Measurements from ENCODE around the gene BPIFA1.

The BPIFA1 gene

DNA sequence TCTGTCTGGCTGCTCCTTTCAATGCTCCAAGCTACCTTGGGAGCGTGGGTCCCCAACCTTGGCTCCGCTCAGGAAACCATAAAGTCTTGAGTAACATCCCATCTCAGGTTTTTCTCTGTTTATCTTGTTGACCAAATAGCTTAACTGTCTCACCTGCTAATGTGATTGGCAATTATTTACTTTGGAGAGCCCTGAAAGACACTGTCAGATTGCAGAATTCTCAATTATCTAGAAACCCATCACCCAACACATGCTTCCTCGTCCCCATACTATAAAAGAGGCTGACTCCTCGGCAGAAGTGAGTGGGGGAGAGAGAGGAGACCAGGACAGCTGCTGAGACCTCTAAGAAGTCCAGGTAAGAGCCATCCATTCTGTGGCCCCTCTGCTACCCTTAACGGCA lies at the start of gene BPIFA1:
TSS of gene BPIFA1 (plus strand) at position 301 of the 400 bp plus-strand sequence. CDS start 1,716 bp downstream, outside the sequence.
- DNase-seq: no peak

DNA sequence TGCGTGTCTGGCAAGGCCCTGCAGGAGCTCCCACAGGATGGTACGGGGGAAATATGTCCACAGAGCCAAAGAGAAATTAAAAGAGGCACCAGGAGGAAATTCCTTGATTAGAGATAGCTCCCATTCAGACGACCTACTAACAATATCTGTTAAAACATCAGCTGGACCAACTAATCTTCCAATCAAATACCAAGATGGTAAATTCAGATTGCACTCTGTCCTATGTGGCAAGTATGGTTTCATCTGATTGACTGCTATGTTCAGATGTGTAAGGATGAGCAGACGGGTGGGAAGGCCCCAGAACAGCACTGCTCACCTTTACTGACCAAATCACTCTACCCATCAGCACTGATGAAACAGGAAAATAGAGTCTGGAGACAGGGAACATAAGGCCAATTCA lies 48.3 kb upstream of the BPIFA1 start:
- no peak for DNase-seq

DNA sequence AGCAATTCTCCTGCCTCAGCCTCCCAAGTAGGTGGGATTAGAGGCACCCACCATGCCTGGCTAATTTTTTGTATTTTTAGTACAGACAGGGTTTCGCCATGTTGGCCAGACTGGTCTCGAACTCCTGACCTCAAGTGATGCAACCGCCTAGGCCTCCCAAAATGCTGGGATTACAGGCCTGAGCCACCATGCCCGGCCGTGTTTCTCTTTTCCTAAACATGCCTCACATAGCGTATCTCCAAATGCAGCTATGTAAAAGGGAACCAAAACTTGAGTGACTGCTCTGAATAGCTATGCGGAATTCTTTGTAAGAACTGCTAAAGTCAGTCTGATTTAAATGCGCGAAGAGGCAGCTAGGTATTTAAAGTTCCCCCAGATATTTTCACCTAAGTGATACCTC lies 47.4 kb upstream of the BPIFA1 start:
- DNase-seq: no peak

DNA sequence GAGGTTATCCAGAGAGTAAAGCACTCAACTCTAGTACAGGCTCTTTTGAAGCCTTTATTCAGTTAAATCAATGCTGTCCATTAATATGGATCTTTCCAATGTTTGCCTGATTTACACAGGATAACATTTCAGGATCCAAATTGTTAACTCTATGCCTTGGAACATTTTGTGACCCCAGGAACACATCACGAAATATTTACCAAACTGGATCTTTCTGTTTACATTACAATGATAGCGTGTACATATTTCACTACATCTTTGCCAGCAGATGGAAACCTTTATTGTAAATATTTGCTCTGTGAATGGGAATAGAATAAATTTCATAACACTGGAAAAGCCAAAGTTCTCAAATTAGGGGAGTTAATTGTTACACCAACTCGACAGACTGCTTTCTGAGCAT lies 44.3 kb upstream of the BPIFA1 start:
- no peak for DNase-seq

DNA sequence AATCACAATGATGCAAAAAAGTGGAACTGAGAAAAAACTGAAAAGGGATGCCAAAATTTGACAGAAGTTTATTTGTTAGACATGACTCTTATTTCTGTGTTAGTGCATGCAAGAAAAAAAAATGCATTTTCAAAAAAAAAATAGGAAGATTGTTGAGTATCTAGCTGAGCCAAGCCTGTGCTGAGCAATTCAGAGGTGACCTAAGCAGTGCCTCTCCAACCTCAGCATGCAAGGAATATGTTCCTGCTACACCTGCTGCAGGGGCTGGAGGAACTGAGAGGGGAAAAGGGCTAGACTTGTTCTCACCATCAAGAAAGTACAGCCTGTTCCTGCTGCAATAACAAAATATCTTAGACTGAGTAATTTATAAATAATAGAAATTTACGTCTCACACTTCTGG lies 43.8 kb upstream of the BPIFA1 start:
- DNase-seq: no peak

DNA sequence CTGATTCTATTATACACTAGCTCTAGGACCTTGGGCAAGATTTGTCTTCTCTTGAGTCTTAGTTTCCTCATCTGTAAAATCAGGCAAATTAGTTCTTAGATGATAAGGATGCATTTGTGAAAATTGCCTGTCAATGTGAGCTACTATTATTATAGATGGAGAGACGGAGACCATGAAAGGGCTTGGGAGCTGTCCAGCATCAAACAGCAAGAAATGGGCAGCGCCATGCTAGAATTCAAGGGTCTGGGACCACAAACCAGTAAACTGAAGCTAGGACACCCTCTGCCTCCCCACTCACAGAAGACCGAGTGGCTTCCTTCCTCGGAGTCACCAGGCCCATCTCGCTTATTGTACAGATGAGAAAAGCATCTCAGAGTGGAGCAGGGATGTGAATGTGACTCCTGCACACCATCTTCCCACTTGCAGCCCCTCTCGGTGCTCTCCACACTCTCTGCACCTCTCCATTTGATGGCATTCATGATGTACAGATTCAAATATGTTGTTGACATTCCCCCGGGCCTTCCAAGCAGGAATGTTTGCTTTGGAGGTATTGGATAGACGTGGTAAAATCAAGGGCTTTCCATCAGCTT lies 42.8 kb upstream of the BPIFA1 start:
- DNase-seq: no peak

DNA sequence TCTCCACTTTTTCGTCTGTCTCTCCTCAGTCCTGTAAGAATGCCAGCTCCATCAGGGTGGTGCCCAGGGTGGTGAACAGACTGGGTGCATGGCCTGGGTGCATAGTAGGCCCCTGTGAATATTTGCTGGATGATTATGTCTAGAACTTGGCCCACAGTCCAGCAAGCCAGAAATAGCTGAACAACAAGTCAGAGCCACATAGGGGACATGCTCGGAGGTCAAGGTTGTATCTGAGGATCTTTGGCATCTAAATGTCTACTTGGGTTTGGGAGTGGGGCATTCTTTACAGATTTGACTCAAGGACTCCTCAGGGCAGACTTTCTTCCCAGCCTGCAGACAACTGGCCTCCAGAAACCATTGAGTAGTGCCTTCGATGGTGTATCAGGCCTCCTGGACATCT lies 36.8 kb upstream of the BPIFA1 start:
- no peak for DNase-seq

DNA sequence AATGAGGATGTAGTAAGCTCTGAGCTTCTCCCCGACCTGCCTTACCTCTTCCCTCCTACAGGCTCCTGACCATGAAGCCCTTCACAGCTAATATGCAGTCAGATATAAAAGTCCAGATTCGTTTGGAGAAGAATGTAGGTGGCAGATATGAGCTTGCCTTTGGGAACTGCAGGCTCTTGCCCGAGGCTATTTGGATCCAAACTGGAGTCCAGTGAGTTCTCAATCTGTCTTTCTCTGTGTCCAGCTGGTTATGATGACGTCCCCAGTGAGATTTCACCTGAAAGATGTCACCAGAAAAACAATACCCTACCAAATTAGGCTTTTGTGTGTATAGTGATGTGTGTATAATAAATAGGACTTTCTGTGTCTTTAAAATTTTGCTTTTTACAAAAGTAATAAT lies 33.3 kb upstream of the BPIFA1 start:
- DNase-seq: no peak

DNA sequence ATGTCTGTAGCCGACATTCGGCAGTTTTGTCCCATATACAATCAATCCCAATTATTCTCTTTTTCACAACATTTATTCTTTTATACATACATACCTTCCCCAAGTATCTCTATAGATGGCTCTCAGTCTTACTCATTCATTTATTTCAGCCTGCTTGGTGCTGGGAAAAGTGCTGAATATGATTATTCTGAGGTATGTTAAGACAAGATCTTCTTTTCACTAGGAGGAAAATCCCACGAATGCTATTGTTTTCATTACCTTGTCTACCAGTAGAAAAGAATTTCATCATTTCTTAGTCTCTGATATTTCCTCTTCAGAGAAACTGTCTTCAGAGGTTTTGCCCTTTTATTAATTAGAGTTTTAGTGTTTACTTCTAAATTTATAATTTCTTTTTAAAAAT lies 32.4 kb upstream of the BPIFA1 start:
- DNase-seq: no peak

- no peak for DNase-seq
Observed at GRCh38 chr20:33209789-33210188, 26.0 kb upstream of the BPIFA1 start.

GRCh38 chr20:33210371-33210770 lies 25.4 kb upstream of the BPIFA1 start:
- no peak for DNase-seq

DNA sequence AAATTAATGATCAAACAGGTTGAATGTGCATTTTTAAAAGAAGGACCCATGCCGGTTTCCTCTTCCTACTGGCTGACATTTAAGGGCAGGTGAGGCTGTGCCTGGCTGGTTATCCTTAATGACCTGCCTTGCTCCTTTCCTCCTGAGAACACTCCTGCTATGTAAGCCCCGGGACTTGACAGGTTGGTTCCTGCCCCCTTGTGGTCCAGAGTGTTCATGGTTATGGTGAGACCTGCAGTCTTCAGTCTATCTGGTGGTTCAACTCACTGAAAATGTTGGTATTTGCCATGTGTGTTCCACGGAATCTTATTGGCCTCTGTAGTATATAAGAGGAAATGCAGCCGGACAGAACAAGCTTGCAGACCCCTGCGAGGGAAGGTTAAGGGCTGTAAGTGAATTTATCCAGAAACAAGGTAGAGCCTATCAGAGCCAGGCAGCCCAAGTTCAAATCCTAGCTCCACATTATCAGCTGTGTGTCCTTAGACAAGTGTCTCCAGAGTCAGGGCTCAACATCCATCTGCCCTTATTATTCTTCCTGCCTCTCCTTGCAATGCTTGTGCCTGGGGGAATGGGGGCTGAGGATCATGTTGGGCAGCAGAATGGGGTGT lies 23.9 kb upstream of the BPIFA1 start:
- no peak for DNase-seq

DNA sequence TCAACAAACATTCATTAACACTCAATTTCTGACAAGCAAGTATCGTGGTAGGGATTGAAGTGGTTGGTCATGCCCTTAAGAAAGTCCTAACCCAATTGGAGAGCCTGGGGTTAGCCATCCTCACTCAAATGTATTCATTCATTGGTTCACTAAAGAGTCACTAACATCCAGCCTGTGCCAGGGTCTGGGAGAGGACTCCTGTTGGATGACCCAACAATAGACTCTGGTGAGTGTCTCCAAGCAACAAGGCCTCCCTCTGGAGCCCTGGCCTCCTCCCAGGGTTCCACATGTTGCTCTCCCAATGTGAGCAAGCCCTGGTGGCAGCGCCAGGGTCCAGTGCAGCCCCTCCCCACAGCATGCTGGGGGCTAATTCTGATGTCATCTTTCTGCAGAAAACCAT lies 18.7 kb upstream of the BPIFA1 start, which contains the start of gene BPIFA3:
TSS of gene BPIFA3 (plus strand) at position 301 of the 400 bp plus-strand sequence. CDS start 185 bp downstream, outside the sequence.
- DNase-seq: no peak

GRCh38 chr20:33224399-33224798 lies 11.4 kb upstream of the BPIFA1 start:
- no peak for DNase-seq

DNA sequence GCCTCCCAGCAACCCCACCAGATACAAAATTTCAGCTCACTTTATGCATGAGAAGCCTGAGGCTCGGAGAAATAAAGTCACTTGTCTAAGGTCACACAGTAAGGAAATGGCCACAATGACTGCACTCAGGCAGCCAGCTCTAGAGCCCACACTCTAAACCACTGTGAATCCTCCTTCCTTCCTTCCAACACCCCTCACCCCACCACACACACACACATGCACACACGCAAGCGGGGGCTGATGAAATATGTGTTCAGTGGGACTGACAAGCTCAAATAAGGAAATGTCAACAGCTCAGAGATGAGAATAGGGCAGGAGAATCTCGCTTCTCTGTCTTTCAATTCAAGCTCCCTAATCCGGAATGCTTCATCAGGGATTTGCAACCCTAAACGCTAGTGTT lies 6.0 kb upstream of the BPIFA1 start:
- DNase-seq: no peak

GRCh38 chr20:33231237-33231636 lies 4.6 kb upstream of the BPIFA1 start:
- no peak for DNase-seq

DNA sequence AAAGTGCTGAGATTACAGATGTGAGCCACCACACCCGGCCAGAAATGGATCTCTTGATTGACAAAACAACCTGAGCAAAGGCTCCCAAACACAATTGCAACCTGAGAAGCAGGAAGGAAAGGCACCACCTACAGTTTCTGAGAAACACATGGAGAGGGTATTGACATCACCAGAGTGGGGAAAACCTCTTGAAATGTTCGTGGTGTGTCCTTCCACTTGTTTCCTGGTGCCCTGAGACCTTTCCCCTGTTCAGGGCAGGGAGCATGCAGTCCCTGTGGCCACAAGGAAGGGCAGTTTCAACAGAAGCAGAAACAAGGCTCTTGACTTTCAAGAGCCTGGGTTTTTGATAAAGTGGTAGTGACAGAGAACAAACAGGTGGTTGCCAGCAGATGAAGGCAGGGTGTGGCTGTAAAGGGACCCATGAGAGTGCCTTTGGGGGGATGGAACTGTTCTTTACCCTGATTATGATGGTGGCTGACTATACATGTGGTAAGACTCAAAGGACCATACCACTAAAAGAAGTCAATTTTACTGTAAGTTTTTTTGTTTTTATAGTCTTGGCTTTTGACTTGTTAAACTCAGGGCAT lies 3.2 kb upstream of the BPIFA1 start:
- no peak for DNase-seq

- DNase-seq: no peak
Observed at GRCh38 chr20:33233129-33233774, 2.5 kb upstream of the BPIFA1 start.

GRCh38 chr20:33234050-33234449 lies 1.7 kb upstream of the BPIFA1 start:
- no peak for DNase-seq

DNA sequence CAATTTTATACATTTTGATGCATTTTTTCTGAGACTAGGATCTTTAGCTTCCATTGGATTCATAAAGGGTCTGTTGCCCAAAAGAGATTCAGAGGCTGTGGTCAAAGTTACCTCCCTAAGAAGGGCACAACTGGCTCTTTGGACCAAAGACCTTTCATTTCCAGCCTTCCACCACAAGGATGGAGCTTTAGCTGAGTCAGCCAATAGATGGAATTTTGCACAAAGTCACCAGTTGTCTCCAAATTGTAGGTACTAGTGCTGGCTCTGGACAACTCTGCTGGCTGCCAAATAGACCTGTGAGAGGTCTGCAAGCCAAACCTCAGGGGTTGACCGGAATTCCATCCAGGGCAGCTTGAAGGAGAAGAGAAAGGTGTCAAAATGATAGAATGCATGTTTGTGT lies 555 bp downstream of the BPIFA1 start:
- DNase-seq: no peak

DNA sequence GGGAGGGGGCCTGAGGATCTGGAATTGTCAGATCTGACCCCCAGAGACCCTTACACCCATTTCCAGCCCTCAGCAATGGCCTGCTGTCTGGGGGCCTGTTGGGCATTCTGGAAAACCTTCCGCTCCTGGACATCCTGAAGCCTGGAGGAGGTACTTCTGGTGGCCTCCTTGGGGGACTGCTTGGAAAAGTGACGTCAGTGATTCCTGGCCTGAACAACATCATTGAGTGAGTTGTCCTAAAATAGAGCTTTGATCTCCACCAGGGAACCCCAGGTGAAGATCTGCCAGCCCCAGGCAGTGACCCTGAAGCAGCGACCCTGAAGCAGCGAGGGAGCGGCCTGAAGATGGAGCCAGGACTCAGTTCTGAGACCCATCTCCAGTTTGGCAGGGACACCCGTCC lies 2.2 kb downstream of the BPIFA1 start:
- DNase-seq: no peak

GRCh38 chr20:33239418-33239817 lies 3.6 kb downstream of the BPIFA1 start:
- no peak for DNase-seq

DNA sequence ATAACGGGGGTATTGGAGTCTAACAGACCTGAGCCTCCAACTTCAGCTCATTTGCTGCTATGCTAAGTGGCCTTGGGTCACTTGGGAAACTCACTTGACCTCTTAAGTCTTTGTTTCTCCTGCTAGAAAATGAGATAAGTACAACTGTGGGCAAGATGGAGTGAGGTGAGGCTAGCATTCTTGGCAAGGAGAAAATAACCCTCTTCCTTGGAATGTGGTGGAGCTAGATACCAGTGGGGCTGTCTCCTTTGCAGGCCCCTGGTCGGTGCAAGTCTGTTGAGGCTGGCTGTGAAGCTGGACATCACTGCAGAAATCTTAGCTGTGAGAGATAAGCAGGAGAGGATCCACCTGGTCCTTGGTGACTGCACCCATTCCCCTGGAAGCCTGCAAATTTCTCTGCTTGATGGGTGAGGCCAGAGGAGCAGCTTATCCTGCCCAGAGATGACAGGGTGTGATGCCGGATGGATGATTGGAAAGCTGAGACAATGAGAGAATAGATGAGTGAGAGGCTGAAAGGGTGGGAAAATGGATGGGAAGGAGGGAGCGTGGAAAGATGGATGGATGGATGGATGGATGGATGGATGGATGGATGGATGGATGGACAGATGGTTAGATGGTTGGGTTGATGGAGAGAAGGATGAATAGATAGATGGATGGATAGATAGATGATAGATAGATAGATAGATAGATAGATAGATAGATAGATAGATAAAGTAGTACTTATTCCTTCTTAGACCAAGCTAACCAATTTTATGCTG lies 4.4 kb downstream of the BPIFA1 start:
- no peak for DNase-seq

Data from CD4-positive, alpha-beta T cell treated with Interleukin-15 for 1 hour (primary cell).